ENCODE results near the gene PACRGL.

Gene PACRGL

GRCh38 chr4:20754036-20754435, 53.8 kb downstream of the PACRGL start:
- no peaks in the 10 kb centered on the region for H3K9me3 ChIP-seq (replicated peaks; ENCODE audit: insufficient read depth, low read length)
- H3F3A ChIP-seq (ENCODE audit: insufficient read depth, low read length), result no peaks in the 10 kb centered on the region
- H3K36me3 ChIP-seq (replicated peaks; ENCODE audit: insufficient read depth, low read length), result no peaks in the 10 kb centered on the region
- H3K27ac ChIP-seq (ENCODE audit: low read length), result no peak overlapping the region
- H3K4me1 ChIP-seq (ENCODE audit: low read length), result no peaks in the 10 kb centered on the region
- no peaks in the 10 kb centered on the region for H3K79me2 ChIP-seq (ENCODE audit: low read length)
- TF ChIP-seq EZH2phosphoT487 (IDR thresholded peaks at IDR 0.05; ENCODE audit: low read length) (no peak), CTCF (IDR thresholded peaks at IDR 0.05; ENCODE audit: low read length) (no peak), EZH2 (optimal IDR thresholded peaks at IDR 0.05; ENCODE audit: low read depth, low read length) (no peak)
- no peak overlapping the region for H3K9ac ChIP-seq (ENCODE audit: low read length)
- no peaks in the 10 kb centered on the region for H4K20me1 ChIP-seq (ENCODE audit: insufficient read depth, low read length)
- no peaks in the 10 kb centered on the region for H3K9me2 ChIP-seq (replicated peaks; ENCODE audit: insufficient read depth, low read length)
- no peak overlapping the region for H3K4me3 ChIP-seq (ENCODE audit: low read length)
- no peaks in the 10 kb centered on the region for H3K27me3 ChIP-seq (replicated peaks; ENCODE audit: insufficient read depth, low read length)
- H3K4me2 ChIP-seq (ENCODE audit: low read depth, low read length), result no peak overlapping the region
- DNase-seq, result no peak
- H2AFZ ChIP-seq (ENCODE audit: low read length), result no peak overlapping the region

- Histone ChIP-seq H3K4me3 (ENCODE audit: low read length) (no peak overlapping the region), H3K9me3 (replicated peaks; ENCODE audit: insufficient read depth, low read length) (no peaks in the 10 kb centered on the region), H4K20me1 (ENCODE audit: insufficient read depth, low read length) (no peaks in the 10 kb centered on the region), H3K9ac (ENCODE audit: low read length) (no peak overlapping the region), H3K36me3 (replicated peaks; ENCODE audit: insufficient read depth, low read length) (no peaks in the 10 kb centered on the region), H3F3A (ENCODE audit: insufficient read depth, low read length) (no peaks in the 10 kb centered on the region), H3K4me1 (ENCODE audit: low read length) (no peaks in the 10 kb centered on the region), H2AFZ (ENCODE audit: low read length) (no peak overlapping the region), H3K9me2 (replicated peaks; ENCODE audit: insufficient read depth, low read length) (no peaks in the 10 kb centered on the region), H3K27me3 (replicated peaks; ENCODE audit: insufficient read depth, low read length) (no peaks in the 10 kb centered on the region), H3K79me2 (ENCODE audit: low read length) (no peaks in the 10 kb centered on the region), H3K27ac (ENCODE audit: low read length) (no peak overlapping the region), H3K4me2 (ENCODE audit: low read depth, low read length) (no peak overlapping the region)
- no peak for DNase-seq
- TF ChIP-seq CTCF (IDR thresholded peaks at IDR 0.05; ENCODE audit: low read length) (no peak), EZH2 (optimal IDR thresholded peaks at IDR 0.05; ENCODE audit: low read depth, low read length) (no peak), EZH2phosphoT487 (IDR thresholded peaks at IDR 0.05; ENCODE audit: low read length) (no peak)
Measured at GRCh38 chr4:20760053-20760452, 59.8 kb downstream of the PACRGL start.

- Histone ChIP-seq H3K36me3 (replicated peaks; ENCODE audit: insufficient read depth, low read length) (no peaks in the 10 kb centered on the region), H3K27ac (ENCODE audit: low read length) (no peak overlapping the region), H3K4me1 (ENCODE audit: low read length) (no peaks in the 10 kb centered on the region), H3K9me3 (replicated peaks; ENCODE audit: insufficient read depth, low read length) (no peaks in the 10 kb centered on the region), H3K27me3 (replicated peaks; ENCODE audit: insufficient read depth, low read length) (no peaks in the 10 kb centered on the region), H3F3A (ENCODE audit: insufficient read depth, low read length) (no peaks in the 10 kb centered on the region), H3K4me3 (ENCODE audit: low read length) (no peak overlapping the region), H3K4me2 (ENCODE audit: low read depth, low read length) (no peak overlapping the region), H2AFZ (ENCODE audit: low read length) (no peak overlapping the region), H3K9me2 (replicated peaks; ENCODE audit: insufficient read depth, low read length) (no peaks in the 10 kb centered on the region), H3K79me2 (ENCODE audit: low read length) (no peaks in the 10 kb centered on the region), H4K20me1 (ENCODE audit: insufficient read depth, low read length) (no peaks in the 10 kb centered on the region), H3K9ac (ENCODE audit: low read length) (no peak overlapping the region)
- TF ChIP-seq CTCF (IDR thresholded peaks at IDR 0.05; ENCODE audit: low read length), result no peak
- no peak for TF ChIP-seq EZH2 (optimal IDR thresholded peaks at IDR 0.05; ENCODE audit: low read depth, low read length)
- TF ChIP-seq EZH2phosphoT487 (IDR thresholded peaks at IDR 0.05; ENCODE audit: low read length), result no peak
- DNase-seq, result no peak
Measured at GRCh38 chr4:20761382-20761781, 61.1 kb downstream of the PACRGL start.
